Pancreas (tissue), 10 donors: ENCODE measurements around the gene ADD2. TPM values are rescaled to one million over a fixed set of nuclear protein-coding genes. Genes with fewer than 3 reads are reported as not detected.

ENCODE experiments used
- ATAC-seq, 4 donors: fragments of 200-7000 bp; cut with Tn5 transposase; one replicate each; pipeline versions ENCODE4 v1.8.0 to v1.9.1; 2020; ENCODE audit warnings: mild to moderate bottlenecking in 4 of 4, moderate library complexity in 4 of 4
- DNase-seq, 6 donors: peaks; one replicate each; pipeline ENCODE4 v3.0.0-alpha.2; 2020
- FAIRE-seq: peaks from 2 replicates; lab custom pipeline; 2012; peaks lifted over from hg19 to GRCh38; lab: Jason Lieb, UNC
- H3K27ac ChIP-seq, 4 donors: fragments of 200-600 bp; sonication (generic); 1 replicate in 3 of 4; 2 replicates in 1 of 4; pipeline versions ENCODE4 v1.5.0 to v1.8.0; 2020
- H3K27me3 ChIP-seq, 4 donors: fragments of 200-600 bp; one replicate each; pipeline ENCODE4 v1.8.0; 2021
- H3K36me3 ChIP-seq, 3 donors: fragments of 200-600 bp; sonication (generic) in 1 of 3; one replicate each; pipeline versions ENCODE4 v1.5.0 to v1.8.0; 2020 to 2021
- H3K4me1 ChIP-seq, 3 donors: fragments of 200-600 bp; one replicate each; pipeline ENCODE4 v1.8.0; 2021
- H3K4me3 ChIP-seq, 4 donors: fragments of 200-600 bp; sonication (generic) in 2 of 4; one replicate each; pipeline versions ENCODE4 v1.5.0 to v1.8.0; 2020 to 2021
- H3K9me3 ChIP-seq, 4 donors: fragments of 200-600 bp; one replicate each; pipeline ENCODE4 v1.8.0; 2021
- WGBS, 2 donors: extraction: QIAGEN DNeasy Blood & Tissue Kit; methylation state at CpG; one replicate each; pipeline ENCODE4 v1.1.7; 2013; 5-methylcytosine and 5-hydroxymethylcytosine counted together
- intact Hi-C, 3 donors: fragments of 100-400 bp; cut with DNase I; formaldehyde crosslinking; loops; one replicate each; pipeline versions ENCODE4 v1.11.1 to v1.14.2; 2022
- polyA plus RNA-seq, 2 donors: library from polyadenylated mRNA; stranded (reverse); fragments of 200-250 nt; gene quantifications; one replicate each; pipeline ENCODE4 v1.2.3, GENCODE V29; 2013
- total RNA-seq, 6 donors: library from RNA; stranded (reverse); fragmentation: NEBNext Ultra II Directional in 4 of 6; extraction: Animal tissue kit (Norgen Biotek cat#: 25700) in 4 of 6; gene quantifications; one replicate each; pipeline versions ENCODE4 v1.2.1 to v1.2.4, GENCODE V29; 2021 to 2023
- TF ChIP-seq, protein P1 (sequence below), 4 donors: fragments of 200-600 bp; sonication (generic) in 3 of 4; IDR thresholded peaks; one replicate each; pipeline versions ENCODE4 v1.5.0 to v1.8.0; 2021; ENCODE audit warnings: antibody characterized with exemption in 4 of 4
- donor health status: healthy with polysubstance abuse.
- donor health status: DM: no; HTN: no; CAD: no; lungs with moderate emphysema.
- donor health status: DM: no; HTN: no; CAD: no.
- donor health status: control.
- donor health status: control.
- donor health status: Bipolar disorder and iron deficiency.
- donor health status: DM: yes; HTN: yes; CAD: no.
- donor health status: DM: no; HTN: no; CAD: no.
- donor health status: DM: no; HTN: no; CAD: no.
- donor health status: DM: yes; HTN: yes; CAD: no.

Gene ADD2
- total and polyA plus RNA-seq, 8 donors = 0.38 to 5.5 (median 3.3) TPM

DNA sequence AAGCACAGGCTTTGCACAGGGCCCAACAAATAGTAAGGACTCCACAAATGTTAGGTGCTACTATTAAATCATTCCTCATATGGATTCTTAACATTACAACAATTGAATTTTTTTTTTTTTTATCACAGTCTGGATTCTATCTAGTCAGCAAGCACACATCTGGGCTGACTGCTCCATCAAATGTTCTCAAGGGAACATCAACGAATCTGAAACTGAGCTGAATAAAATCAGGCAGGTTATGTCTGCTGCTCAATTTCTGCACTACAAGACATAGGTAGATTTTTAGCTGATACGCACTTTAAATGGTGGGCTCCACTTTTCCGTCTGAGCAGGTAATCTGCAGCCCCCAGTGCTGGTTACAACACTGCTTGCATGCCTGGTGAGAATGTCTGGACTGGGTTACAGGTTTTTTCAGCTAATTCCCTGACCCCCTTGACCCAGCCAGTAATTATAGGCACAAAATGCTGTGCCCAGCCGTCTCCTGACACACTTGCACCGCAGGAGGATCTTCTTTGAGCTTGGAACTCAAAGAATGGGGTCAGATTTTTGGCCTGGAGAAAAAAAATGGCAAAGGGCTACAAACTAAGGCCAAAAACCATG, 44.6 kb downstream of the ADD2 start:
- intact Hi-C loops = no loop called here
- no peaks in the 10 kb centered on the region for H3K27me3 ChIP-seq
- no peak for DNase-seq
- H3K9me3 ChIP-seq = no peaks in the 10 kb centered on the region
- no peak for ATAC-seq
- no peaks in the 10 kb centered on the region for H3K36me3 ChIP-seq
- no peaks in the 10 kb centered on the region for H3K4me1 ChIP-seq
- TF ChIP-seq, protein P1, sequence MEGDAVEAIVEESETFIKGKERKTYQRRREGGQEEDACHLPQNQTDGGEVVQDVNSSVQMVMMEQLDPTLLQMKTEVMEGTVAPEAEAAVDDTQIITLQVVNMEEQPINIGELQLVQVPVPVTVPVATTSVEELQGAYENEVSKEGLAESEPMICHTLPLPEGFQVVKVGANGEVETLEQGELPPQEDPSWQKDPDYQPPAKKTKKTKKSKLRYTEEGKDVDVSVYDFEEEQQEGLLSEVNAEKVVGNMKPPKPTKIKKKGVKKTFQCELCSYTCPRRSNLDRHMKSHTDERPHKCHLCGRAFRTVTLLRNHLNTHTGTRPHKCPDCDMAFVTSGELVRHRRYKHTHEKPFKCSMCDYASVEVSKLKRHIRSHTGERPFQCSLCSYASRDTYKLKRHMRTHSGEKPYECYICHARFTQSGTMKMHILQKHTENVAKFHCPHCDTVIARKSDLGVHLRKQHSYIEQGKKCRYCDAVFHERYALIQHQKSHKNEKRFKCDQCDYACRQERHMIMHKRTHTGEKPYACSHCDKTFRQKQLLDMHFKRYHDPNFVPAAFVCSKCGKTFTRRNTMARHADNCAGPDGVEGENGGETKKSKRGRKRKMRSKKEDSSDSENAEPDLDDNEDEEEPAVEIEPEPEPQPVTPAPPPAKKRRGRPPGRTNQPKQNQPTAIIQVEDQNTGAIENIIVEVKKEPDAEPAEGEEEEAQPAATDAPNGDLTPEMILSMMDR (IDR thresholded peaks at IDR 0.05) = no peak
- H3K4me3 ChIP-seq = no peak overlapping the region
- H3K27ac ChIP-seq = no peak overlapping the region
- FAIRE-seq = no peak
- 89 to 91% methylated on average over 5 of the region's 5 CpGs for WGBS, 2 donors

- TF ChIP-seq, protein P1 (IDR thresholded peaks at IDR 0.05) = no peak
- FAIRE-seq = no peak
- WGBS, 2 donors = 74 to 82% methylated on average over 6 of the region's 6 CpGs
Observed at GRCh38 chr2:70720124-70720523, 47.9 kb downstream of the ADD2 start.

DNA sequence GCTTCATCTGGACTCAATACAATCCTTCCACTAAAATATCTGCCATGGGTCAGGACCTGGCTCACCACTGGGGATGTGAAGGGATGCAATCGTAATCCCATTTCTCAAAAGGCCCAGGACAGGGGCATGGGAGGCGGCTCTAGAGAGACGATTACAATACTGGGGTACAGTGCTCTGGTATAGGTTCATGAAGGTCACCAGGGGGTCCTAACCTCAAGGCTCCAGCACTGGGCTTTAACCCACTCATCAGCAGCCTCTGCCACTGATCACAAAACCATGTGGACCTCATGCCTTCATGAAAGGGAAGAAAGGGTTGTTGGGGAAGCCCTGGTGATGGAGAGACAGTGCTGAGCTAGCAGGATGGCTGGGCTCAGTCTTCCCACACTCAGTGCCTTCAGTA, 48.8 kb downstream of the ADD2 start:
- Histone ChIP-seq H3K36me3 (no peaks in the 10 kb centered on the region), H3K9me3 (no peaks in the 10 kb centered on the region), H3K4me1 (no peaks in the 10 kb centered on the region), H3K27me3 (no peaks in the 10 kb centered on the region), H3K27ac (no peak overlapping the region), H3K4me3 (no peak overlapping the region)
- no peak for ATAC-seq
- FAIRE-seq = no peak
- DNase-seq = no peak
- 58 to 67% methylated on average over 3 of the region's 3 CpGs for WGBS, 2 donors
- TF ChIP-seq, protein P1 (IDR thresholded peaks at IDR 0.05) = no peak
- intact Hi-C loops = no loop called here

More at GRCh38 chr2:70720124-70720523, 47.9 kb downstream of the ADD2 start:
- DNase-seq (no peak), ATAC-seq (no peak)
- Histone ChIP-seq H3K9me3 (no peaks in the 10 kb centered on the region), H3K4me1 (no peaks in the 10 kb centered on the region), H3K27me3 (no peaks in the 10 kb centered on the region), H3K4me3 (no peak overlapping the region), H3K27ac (no peak overlapping the region), H3K36me3 (no peaks in the 10 kb centered on the region)
- intact Hi-C loops = no loop called here

DNA sequence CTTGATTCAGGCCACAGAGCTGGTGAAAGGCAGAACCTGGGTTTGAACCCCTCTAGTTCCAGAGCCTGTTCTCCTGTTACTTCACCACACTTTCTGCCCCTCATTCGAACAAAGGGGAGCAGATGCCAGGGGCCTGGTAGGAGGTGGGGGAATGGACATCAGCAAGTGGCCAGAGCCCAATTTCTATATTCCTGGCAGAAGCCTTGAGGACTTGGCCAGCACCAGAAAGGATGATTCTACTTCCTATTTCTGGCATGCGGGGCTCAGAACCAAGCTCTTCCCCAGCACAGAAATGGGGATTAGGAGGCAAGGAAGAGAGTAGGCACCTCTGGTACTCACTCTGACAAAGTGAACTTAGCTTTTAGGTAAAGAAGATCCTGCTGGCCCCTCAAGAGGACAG, 49.3 kb downstream of the ADD2 start:
- TF ChIP-seq, protein P1 (IDR thresholded peaks at IDR 0.05) = no peak
- H3K9me3 ChIP-seq = no peaks in the 10 kb centered on the region
- no peak for DNase-seq
- no peaks in the 10 kb centered on the region for H3K27me3 ChIP-seq
- no peak for ATAC-seq
- H3K27ac ChIP-seq = no peak overlapping the region
- H3K4me1 ChIP-seq = no peaks in the 10 kb centered on the region
- intact Hi-C loops = no loop called here
- H3K36me3 ChIP-seq = no peaks in the 10 kb centered on the region
- H3K4me3 ChIP-seq = no peak overlapping the region
- 87 to 92% methylated on average over 2 of the region's 2 CpGs for WGBS, 2 donors
- no peak for FAIRE-seq

GRCh38 chr2:70718241-70718640, 49.8 kb downstream of the ADD2 start:
- DNase-seq = no peak
- no peak overlapping the region for H3K27ac ChIP-seq
- no peaks in the 10 kb centered on the region for H3K36me3 ChIP-seq
- H3K9me3 ChIP-seq = no peaks in the 10 kb centered on the region
- intact Hi-C loops = no loop called here
- FAIRE-seq = no peak
- 56 to 72% methylated on average over 2 of the region's 2 CpGs for WGBS, 2 donors
- TF ChIP-seq, protein P1 (IDR thresholded peaks at IDR 0.05) = no peak
- ATAC-seq = no peak
- no peaks in the 10 kb centered on the region for H3K4me1 ChIP-seq
- no peaks in the 10 kb centered on the region for H3K27me3 ChIP-seq
- H3K4me3 ChIP-seq = no peak overlapping the region
